Endothelial cell of umbilical vein (primary cell): ENCODE results near the gene UBR4. TPM values are rescaled to one million over a fixed set of nuclear protein-coding genes. Genes with fewer than 3 reads are reported as not detected.
A peak's percentile ranks its signal among the peaks of the same experiment; 100 is the strongest.

Experiments used
- BruUV-seq: library from RNA; stranded (reverse); fragments of 400-500 nt; replicated peaks from 2 replicates; lab custom pipeline; 2021; lab: Mats Ljungman, UMichigan
- CTCF ChIA-PET: fragments of 300-600, 350-600 bp; sonication (Branson Sonifier 250); formaldehyde crosslinking; loops from one replicate; lab custom pipeline; 2021; ENCODE audit warnings: antibody characterized with exemption, inconsistent platforms; lab: Charles Lee
- POLR2A ChIA-PET: fragments of 300-600, 350-600 bp; sonication (Branson Sonifier 250); formaldehyde crosslinking; loops from one replicate; lab custom pipeline; 2021; ENCODE audit warnings: antibody characterized with exemption, inconsistent platforms; lab: Charles Lee
- DNase-seq: peaks from one replicate; pipeline ENCODE4 v3.0.0-alpha.2; 2011; ENCODE audit warnings: low read depth, low spot score
- FAIRE-seq: peaks from 2 replicates; lab custom pipeline; 2011; peaks lifted over from hg19 to GRCh38; lab: Jason Lieb, UNC
- H2AFZ ChIP-seq: 2 replicates; pipeline ENCODE4 v1.6.0; 2012; ENCODE audit warnings: low read depth, low read length, control low read depth, inconsistent platforms
- H3K27ac ChIP-seq: 2 replicates; pipeline ENCODE4 v1.5.1; 2011; ENCODE audit warnings: low read depth, mild to moderate bottlenecking, control low read depth, low read length, moderate library complexity; ENCODE audit not compliant: insufficient read depth
- H3K27me3 ChIP-seq, 2 experiments: 2 replicates each; pipeline versions ENCODE4 v1.6.0 to v1.6.1; 2011; ENCODE audit warnings: low read length in 2 of 2, mixed read lengths in 1 of 2; ENCODE audit not compliant: control insufficient read depth in 2 of 2, insufficient read depth in 2 of 2
- H3K36me3 ChIP-seq, 2 experiments: 2 replicates in 1 of 2; 3 replicates in 1 of 2; pipeline ENCODE4 v1.5.1; 2011; ENCODE audit warnings: low read length in 2 of 2, mild to moderate bottlenecking in 1 of 2, moderate library complexity in 1 of 2; ENCODE audit not compliant: control insufficient read depth in 2 of 2, insufficient read depth in 2 of 2; ENCODE audit errors: extremely low read depth in 1 of 2
- H3K4me1 ChIP-seq: 3 replicates; pipeline ENCODE4 v1.5.1; 2011; ENCODE audit warnings: mild to moderate bottlenecking, low read length; ENCODE audit not compliant: control insufficient read depth, insufficient read depth; ENCODE audit errors: extremely low read depth
- H3K4me2 ChIP-seq: 2 replicates; pipeline ENCODE4 v1.6.1; 2011; ENCODE audit warnings: low read length, control low read depth, mixed read lengths; ENCODE audit not compliant: insufficient read depth
- H3K4me3 ChIP-seq, 3 experiments: fragments of 200-600 bp in 1 of 3; sonication (generic), shearing (Covaris generic) in 1 of 3; replicated peaks in 1 of 3; 2 replicates each; pipeline ENCODE4 v1.5.1; 2011 to 2016; ENCODE audit warnings: control low read depth in 3 of 3, low read length in 3 of 3, mild to moderate bottlenecking in 2 of 3, inconsistent platforms in 1 of 3, low read depth in 1 of 3, moderate library complexity in 1 of 3; ENCODE audit not compliant: insufficient read depth in 1 of 3
- H3K79me2 ChIP-seq: 2 replicates; pipeline ENCODE4 v1.6.0; 2012; ENCODE audit warnings: low read length, inconsistent platforms; ENCODE audit not compliant: control insufficient read depth, insufficient read depth
- H3K9ac ChIP-seq: replicated peaks from 2 replicates; pipeline ENCODE3; 2011; ENCODE audit warnings: low read length, control low read depth; ENCODE audit not compliant: insufficient read depth; ENCODE audit errors: extremely low read depth
- H3K9me1 ChIP-seq: replicated peaks from 3 replicates; pipeline ENCODE4 v1.6.0; 2011; ENCODE audit warnings: mild to moderate bottlenecking, low read length; ENCODE audit not compliant: control insufficient read depth, insufficient read depth; ENCODE audit errors: extremely low read depth
- H3K9me3 ChIP-seq: replicated peaks from 2 replicates; pipeline ENCODE4 v1.5.1; 2012; ENCODE audit warnings: low read length, inconsistent platforms; ENCODE audit not compliant: control insufficient read depth, insufficient read depth
- H4K20me1 ChIP-seq: replicated peaks from 2 replicates; pipeline ENCODE3; 2011; ENCODE audit warnings: mild to moderate bottlenecking, low read length; ENCODE audit not compliant: control insufficient read depth, insufficient read depth; ENCODE audit errors: extremely low read depth
- EZH2 ChIP-seq: IDR thresholded peaks from 2 replicates; pipeline ENCODE4 v1.6.1; 2012; ENCODE audit warnings: borderline replicate concordance, low read depth, mild to moderate bottlenecking, moderate library complexity, low read length, inconsistent platforms; ENCODE audit not compliant: severe bottlenecking
- FOS ChIP-seq: IDR thresholded peaks from 2 replicates; pipeline ENCODE4 v1.6.1; 2011; ENCODE audit warnings: mild to moderate bottlenecking, low read length, moderate library complexity, borderline replicate concordance; ENCODE audit not compliant: insufficient read depth
- GATA2 ChIP-seq: IDR thresholded peaks from 2 replicates; pipeline ENCODE4 v1.7.0; 2011; ENCODE audit warnings: low read depth, mild to moderate bottlenecking, moderate library complexity, mixed read lengths, low read length; ENCODE audit not compliant: insufficient read length, insufficient read depth
- JUN ChIP-seq: IDR thresholded peaks from 2 replicates; pipeline ENCODE4 v1.6.1; 2011; ENCODE audit warnings: borderline replicate concordance, low read depth; ENCODE audit not compliant: insufficient read length, insufficient read depth
- MAX ChIP-seq: IDR thresholded peaks from 2 replicates; pipeline ENCODE4 v1.6.1; 2011; ENCODE audit not compliant: insufficient read depth, insufficient read length
- POLR2A ChIP-seq: IDR thresholded peaks from 2 replicates; pipeline ENCODE4 v1.6.1; 2012; ENCODE audit warnings: low read depth, mild to moderate bottlenecking, control low read depth, low read length
- POLR2AphosphoS5 ChIP-seq: IDR thresholded peaks from 2 replicates; pipeline ENCODE4 v1.6.1; 2012; ENCODE audit warnings: low read depth, mild to moderate bottlenecking, control low read depth, low read length, moderate library complexity; ENCODE audit not compliant: insufficient read depth
- dilution Hi-C: fragments of 300-500 bp; cut with MboI; formaldehyde crosslinking; loops from one replicate; pipeline ENCODE4 v1.15.0; 2019; ENCODE audit warnings: low sequenced_read_pairs; ENCODE audit not compliant: extremely low pct_ligation_motif_present
- intact Hi-C: fragments of 100-400 bp; cut with micrococcal nuclease; formaldehyde crosslinking; loops from one replicate; pipeline ENCODE4 v1.10.0; 2022
- polyA plus RNA-seq, 4 experiments: library from polyadenylated mRNA; depleted of rRNA in 3 of 4; stranded (reverse) in 3 of 4; unstranded in 1 of 4; fragments of >200 nt; gene quantifications; 2 replicates each; pipeline versions ENCODE4 v1.2.1 to v1.2.3, GENCODE V29; 2011 to 2012; ENCODE audit warnings: missing spikeins in 1 of 4
- total RNA-seq: library from RNA; stranded (reverse); gene quantifications from 2 replicates; pipeline ENCODE4 v1.2.3, GENCODE V29; 2021

The UBR4 gene
- total and polyA plus RNA-seq, 2 donors (not counting 3 experiments of a cell fraction or from before 2014, with no cell fraction given), result 125 to 150 TPM

GRCh38 chr1:19196331-19196730, 13.7 kb downstream of the UBR4 start:
- H3K79me2 ChIP-seq, result peaks cover 33% of the 10 kb centered on the region
- no peaks in the 10 kb centered on the region for H3K27me3 ChIP-seq
- no peaks in the 10 kb centered on the region for H3K4me1 ChIP-seq
- no peak overlapping the region for H3K27ac ChIP-seq
- H3K4me2 ChIP-seq, result no peak overlapping the region
- no TSS peak for BruUV-seq
- dilution Hi-C loops (no loop called here), intact Hi-C loops (no loop called here)
- DNase-seq (no peak), FAIRE-seq (no peak)
- peaks cover 18 to 40% of the 10 kb centered on the region in 2 experiments for H3K36me3 ChIP-seq
- H2AFZ ChIP-seq, result no peak overlapping the region
- H3K9ac ChIP-seq, result no peak overlapping the region
- H4K20me1 ChIP-seq, result no peaks in the 10 kb centered on the region
- no peaks in the 10 kb centered on the region for H3K9me3 ChIP-seq
- CTCF ChIA-PET, result interaction anchor here (0.9 to 1.5 kb wide), 2 partner anchors 289 to 457 kb away, joined by 3 read pairs; no protein-coding TSS in a partner anchor
- no peaks in the 10 kb centered on the region for H3K9me1 ChIP-seq
- POLR2A ChIA-PET, result no interaction called here
- no peak overlapping the region for H3K4me3 ChIP-seq
- no peak for TF ChIP-seq POLR2A

- H3K9me1 ChIP-seq, result no peaks in the 10 kb centered on the region
- CTCF ChIA-PET, result interaction anchor here (2.0 kb wide), 1 partner anchor 27 kb away, joined by 4 read pairs; no protein-coding TSS in a partner anchor
- POLR2A ChIA-PET, result no interaction called here
- no TSS peak for BruUV-seq
- H3K79me2 ChIP-seq, result peaks cover 15% of the 10 kb centered on the region
- H2AFZ ChIP-seq, result no peak overlapping the region
- intact Hi-C loops, result no loop called here
- no peaks in the 10 kb centered on the region for H3K27me3 ChIP-seq
- H3K36me3 ChIP-seq, result peaks cover 19 to 29% of the 10 kb centered on the region in 2 experiments
- H3K4me3 ChIP-seq, result no peak overlapping the region
- H3K27ac ChIP-seq, result no peak overlapping the region
- no peaks in the 10 kb centered on the region for H3K4me1 ChIP-seq
- no peaks in the 10 kb centered on the region for H4K20me1 ChIP-seq
- no peak for DNase-seq
- TF ChIP-seq JUN (no peak), GATA2 (peak; percentile 24), POLR2AphosphoS5 (no peak), EZH2 (no peak), MAX (no peak), FOS (no peak)
- no peak for FAIRE-seq
- H3K9me3 ChIP-seq, result no peaks in the 10 kb centered on the region
- dilution Hi-C loops, result no loop called here
- no peak overlapping the region for H3K9ac ChIP-seq
- H3K4me2 ChIP-seq, result no peak overlapping the region
Observed at GRCh38 chr1:19193004-19193403, 17.1 kb downstream of the UBR4 start.
